DMS53 treated with DMSO at 0.1 percent for 48 hours (cell line): ENCODE measurements around the gene RAD51AP1.

ENCODE experiments used
- DNase-seq: peaks from one replicate; lab custom pipeline; 2025; ENCODE audit not compliant: unreplicated experiment; lab: John Stamatoyannopoulos, UW

The RAD51AP1 gene

GRCh38 chr12:4589941-4590340, 51.3 kb downstream of the RAD51AP1 start:
- DNase-seq = no peak

- DNase-seq = no peak
These were observed 52.5 kb downstream of the RAD51AP1 start for GRCh38 chr12:4591180-4591687.

GRCh38 chr12:4595881-4596280, 57.2 kb downstream of the RAD51AP1 start:
- DNase-seq = no peak

GRCh38 chr12:4603421-4603820, 64.7 kb downstream of the RAD51AP1 start:
- DNase-seq = no peak

DNA sequence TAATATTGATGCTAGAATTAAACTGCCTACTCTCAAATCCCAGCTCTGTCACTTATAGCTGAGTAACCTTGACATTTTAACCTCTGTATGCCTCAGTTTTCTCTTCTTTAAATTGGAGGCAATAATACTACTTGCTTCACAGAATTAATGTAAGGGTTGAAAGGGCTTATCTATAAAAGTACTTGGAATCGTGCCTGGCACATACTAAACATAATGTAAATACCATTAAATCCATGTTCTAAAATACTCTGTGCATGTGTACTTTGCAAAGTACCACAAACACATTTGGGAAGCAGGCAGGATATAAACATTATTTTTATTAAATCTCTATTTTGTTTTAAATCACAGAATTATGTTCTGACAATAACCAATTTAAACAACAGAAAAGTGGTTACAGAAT, 65.3 kb downstream of the RAD51AP1 start:
- no peak for DNase-seq

DNA sequence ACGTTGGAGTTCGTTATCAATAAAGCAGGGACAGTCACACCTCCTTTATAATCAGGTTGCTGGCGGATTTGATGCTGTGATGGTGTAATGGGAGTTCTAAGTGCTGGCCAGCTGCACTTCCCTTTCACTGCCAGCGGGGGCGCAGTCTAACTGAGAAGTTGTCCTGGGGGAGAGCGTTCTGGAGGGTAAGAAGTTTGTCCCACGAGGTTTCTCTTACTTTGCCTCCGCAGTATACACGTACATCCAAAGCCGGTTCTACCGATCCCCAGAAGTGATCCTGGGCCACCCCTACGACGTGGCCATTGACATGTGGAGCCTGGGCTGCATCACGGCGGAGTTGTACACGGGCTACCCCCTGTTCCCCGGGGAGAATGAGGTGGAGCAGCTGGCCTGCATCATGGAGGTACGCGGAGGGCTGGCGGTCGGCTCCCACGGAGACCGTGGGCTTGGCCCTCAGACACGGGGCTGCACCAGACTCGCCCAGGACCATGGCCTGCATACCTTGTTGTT, 66.0 kb downstream of the RAD51AP1 start:
- DNase-seq = peak; percentile 100

DNA sequence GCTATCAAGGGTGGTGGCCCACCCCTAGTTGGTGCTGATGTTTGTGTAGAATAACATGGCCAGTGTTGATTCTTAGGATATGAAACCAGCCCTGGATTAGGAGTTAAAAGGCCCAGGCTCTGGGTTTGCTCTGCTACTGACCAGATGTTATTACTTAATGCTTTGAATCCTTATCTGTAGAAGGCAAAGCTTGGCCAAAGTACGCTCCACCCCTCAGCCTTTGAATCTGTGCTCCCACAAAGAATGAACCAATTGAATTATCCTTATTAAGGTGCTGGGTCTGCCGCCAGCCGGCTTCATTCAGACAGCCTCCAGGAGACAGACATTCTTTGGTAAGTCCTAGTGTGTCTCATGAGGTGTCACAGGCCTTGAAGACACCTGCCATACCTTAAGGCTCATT, 68.4 kb downstream of the RAD51AP1 start:
- DNase-seq = no peak

GRCh38 chr12:4609071-4609470, 70.4 kb downstream of the RAD51AP1 start:
- no peak for DNase-seq
